Mucosa of descending colon (tissue), 3 donors: ENCODE measurements around the gene MSTN. TPM values are rescaled to one million over a fixed set of nuclear protein-coding genes. Genes with fewer than 3 reads are reported as not detected.

ENCODE experiments used
- ATAC-seq: fragments of 200-7000 bp; cut with Tn5 transposase; one replicate; pipeline ENCODE4 v1.9.1; 2020; ENCODE audit warnings: mild to moderate bottlenecking, moderate library complexity
- DNase-seq, 3 donors: peaks; one replicate each; pipeline ENCODE4 v3.0.0-alpha.2; 2020
- H3K36me3 ChIP-seq: fragments of 200-600 bp; one replicate; pipeline ENCODE4 v1.8.0; 2021; ENCODE audit warnings: low read depth, mild to moderate bottlenecking
- H3K4me1 ChIP-seq: fragments of 200-600 bp; one replicate; pipeline ENCODE4 v1.8.0; 2021; ENCODE audit warnings: low read depth, mild to moderate bottlenecking
- H3K4me3 ChIP-seq: fragments of 200-600 bp; one replicate; pipeline ENCODE4 v1.8.0; 2021; ENCODE audit warnings: mild to moderate bottlenecking
- H3K9me3 ChIP-seq: fragments of 200-600 bp; one replicate; pipeline ENCODE4 v1.8.0; 2021; ENCODE audit warnings: mild to moderate bottlenecking
- intact Hi-C, 2 donors: fragments of 100-400 bp; cut with DNase I in 1 of 2; cut with micrococcal nuclease in 1 of 2; formaldehyde crosslinking; loops; one replicate each; pipeline versions ENCODE4 v1.11.0 to v1.11.1; 2022; cut with DNase I, micrococcal nuclease
- long read RNA-seq, 2 donors: library from polyadenylated mRNA; unstranded; transcript quantifications; one replicate each; pipeline ENCODE4 v2.0.0, GENCODE V29; 2019 to 2021
- total RNA-seq, 3 donors: library from RNA; stranded (reverse); fragmentation: NEBNext Ultra II Directional in 2 of 3; extraction: Animal tissue kit (Norgen Biotek cat#: 25700) in 2 of 3; gene quantifications; one replicate each; pipeline versions ENCODE4 v1.2.1 to v1.2.4, GENCODE V29; 2021 to 2023
- TF ChIP-seq, protein P1 (sequence below): fragments of 200-600 bp; IDR thresholded peaks from one replicate; pipeline ENCODE4 v1.8.0; 2022; ENCODE audit warnings: antibody characterized with exemption, mild to moderate bottlenecking
- donor health status: DM: no; HTN: no; CAD: no; lungs with moderate emphysema.
- donor health status: DM: no; HTN: no; CAD: no.
- donor health status: DM: no; HTN: yes; CAD: no.

The MSTN gene
- under 1 TPM in 2 of 3 donors, not detected in 1; 0.26 to 0.35 TPM for total RNA-seq
- long read RNA-seq, donor 1 = 0 reads
- long read RNA-seq, donor 2 = 0 reads

GRCh38 chr2:190062601-190063000 is at the start of gene MSTN:
MSTN (minus strand) TSS chr2:190062729; CDS start chr2:190062596, 133 bp downstream.
- no peak for ATAC-seq

DNA sequence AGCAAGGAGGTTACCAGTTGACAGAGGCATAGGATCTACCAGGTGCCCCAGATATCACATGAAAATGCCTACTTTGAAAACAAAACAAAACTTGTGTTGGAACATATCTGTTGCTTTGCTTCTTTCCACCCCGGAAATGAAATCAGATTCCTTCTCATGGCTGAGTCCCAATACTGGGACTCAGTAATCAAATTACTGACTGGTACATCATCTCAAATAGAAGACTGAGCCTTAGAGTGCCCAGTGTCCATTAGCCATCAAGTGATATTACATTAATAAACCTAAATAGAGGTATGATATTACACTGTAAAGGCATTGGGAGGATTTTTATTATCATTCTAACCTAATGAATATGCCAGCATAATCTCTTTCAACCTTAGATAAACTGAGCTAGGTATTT is 48.6 kb upstream of the MSTN start:
- intact Hi-C loops = no loop called here
- TF ChIP-seq, protein P1, sequence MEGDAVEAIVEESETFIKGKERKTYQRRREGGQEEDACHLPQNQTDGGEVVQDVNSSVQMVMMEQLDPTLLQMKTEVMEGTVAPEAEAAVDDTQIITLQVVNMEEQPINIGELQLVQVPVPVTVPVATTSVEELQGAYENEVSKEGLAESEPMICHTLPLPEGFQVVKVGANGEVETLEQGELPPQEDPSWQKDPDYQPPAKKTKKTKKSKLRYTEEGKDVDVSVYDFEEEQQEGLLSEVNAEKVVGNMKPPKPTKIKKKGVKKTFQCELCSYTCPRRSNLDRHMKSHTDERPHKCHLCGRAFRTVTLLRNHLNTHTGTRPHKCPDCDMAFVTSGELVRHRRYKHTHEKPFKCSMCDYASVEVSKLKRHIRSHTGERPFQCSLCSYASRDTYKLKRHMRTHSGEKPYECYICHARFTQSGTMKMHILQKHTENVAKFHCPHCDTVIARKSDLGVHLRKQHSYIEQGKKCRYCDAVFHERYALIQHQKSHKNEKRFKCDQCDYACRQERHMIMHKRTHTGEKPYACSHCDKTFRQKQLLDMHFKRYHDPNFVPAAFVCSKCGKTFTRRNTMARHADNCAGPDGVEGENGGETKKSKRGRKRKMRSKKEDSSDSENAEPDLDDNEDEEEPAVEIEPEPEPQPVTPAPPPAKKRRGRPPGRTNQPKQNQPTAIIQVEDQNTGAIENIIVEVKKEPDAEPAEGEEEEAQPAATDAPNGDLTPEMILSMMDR = no peak
- H3K9me3 ChIP-seq = no peaks in the 10 kb centered on the region
- H3K4me3 ChIP-seq = no peak overlapping the region
- ATAC-seq (no peak), DNase-seq (no peak)
- H3K36me3 ChIP-seq = no peaks in the 10 kb centered on the region
- no peaks in the 10 kb centered on the region for H3K4me1 ChIP-seq

More at GRCh38 chr2:190062601-190063000, at the start of gene MSTN:
- Histone ChIP-seq H3K4me1 (no peaks in the 10 kb centered on the region), H3K9me3 (no peaks in the 10 kb centered on the region), H3K36me3 (no peaks in the 10 kb centered on the region), H3K4me3 (no peak within 1 kb of the TSS)
- intact Hi-C loops = no loop called here
- TF ChIP-seq, protein P1 = no peak
- no peak for DNase-seq

DNA sequence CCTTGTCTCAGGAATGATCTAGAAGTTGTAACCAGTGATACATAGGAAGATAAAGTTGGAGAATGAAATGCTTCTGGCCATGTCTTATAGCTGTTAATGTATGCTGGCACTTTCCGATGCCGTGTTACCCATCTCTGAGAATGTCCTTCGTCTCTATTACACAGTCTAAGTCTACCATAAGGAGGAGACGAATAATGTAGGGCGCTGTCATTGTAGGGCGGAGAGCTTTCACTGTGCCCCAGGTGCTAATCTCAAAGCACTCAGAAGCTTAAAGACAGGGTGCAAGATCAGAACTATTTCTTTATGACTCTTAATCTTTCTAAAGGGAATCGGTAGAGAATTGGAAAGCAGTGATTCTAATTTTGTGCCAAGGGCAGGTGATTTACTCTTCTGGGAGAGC is 48.2 kb upstream of the MSTN start:
- DNase-seq (no peak), ATAC-seq (no peak)
- Histone ChIP-seq H3K4me3 (no peak overlapping the region), H3K36me3 (no peaks in the 10 kb centered on the region), H3K9me3 (no peaks in the 10 kb centered on the region), H3K4me1 (no peaks in the 10 kb centered on the region)
- TF ChIP-seq, protein P1 = no peak
- intact Hi-C loops = no loop called here

- intact Hi-C loops = no loop called here
- Histone ChIP-seq H3K36me3 (no peaks in the 10 kb centered on the region), H3K4me1 (no peaks in the 10 kb centered on the region), H3K9me3 (no peaks in the 10 kb centered on the region), H3K4me3 (no peak overlapping the region)
- TF ChIP-seq, protein P1 = no peak
- no peak for DNase-seq
- ATAC-seq = no peak
Observed at GRCh38 chr2:190110131-190110530, 47.6 kb upstream of the MSTN start.

DNA sequence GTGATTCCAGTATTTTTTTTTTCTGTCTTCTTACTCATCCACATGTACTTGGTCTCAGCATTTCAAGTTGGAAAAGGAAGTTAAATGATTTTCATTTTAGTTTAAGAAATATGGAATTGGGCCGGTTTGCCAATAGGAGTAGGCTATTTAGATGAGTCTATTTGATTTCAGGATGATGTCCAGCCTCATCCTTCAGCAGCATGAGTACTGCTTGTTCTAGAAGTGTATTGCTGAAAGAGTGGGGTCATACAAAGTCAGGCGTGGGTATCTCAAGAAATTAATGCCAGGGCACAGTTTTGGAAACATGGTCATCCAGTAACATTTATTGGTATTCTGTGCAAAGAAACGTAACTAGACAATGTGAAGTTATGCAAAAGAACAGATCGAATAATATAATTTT is 44.9 kb upstream of the MSTN start:
- Histone ChIP-seq H3K9me3 (no peaks in the 10 kb centered on the region), H3K4me3 (no peak overlapping the region), H3K36me3 (no peaks in the 10 kb centered on the region), H3K4me1 (no peaks in the 10 kb centered on the region)
- TF ChIP-seq, protein P1 = no peak
- intact Hi-C loops = no loop called here
- no peak for ATAC-seq
- no peak for DNase-seq

DNA sequence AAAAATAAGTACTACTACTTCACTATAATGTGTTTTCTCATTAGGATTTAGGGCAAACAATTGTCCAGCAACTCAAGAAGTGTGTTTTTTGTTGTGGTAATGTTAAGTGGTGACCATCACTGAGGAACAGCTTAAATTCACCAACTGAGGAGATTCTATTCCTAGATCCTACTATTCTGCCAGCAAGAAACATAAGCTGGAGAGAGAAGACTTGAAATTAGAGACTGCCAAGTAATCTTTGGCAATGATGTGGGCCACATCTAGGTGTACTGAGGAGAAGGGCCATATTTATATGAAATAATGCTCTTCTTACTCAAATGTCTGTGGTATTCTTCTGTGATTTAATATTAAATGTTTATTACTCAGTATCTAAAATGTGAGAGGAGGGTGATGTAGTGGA is 44.3 kb upstream of the MSTN start:
- Histone ChIP-seq H3K4me3 (no peak overlapping the region), H3K36me3 (no peaks in the 10 kb centered on the region), H3K9me3 (no peaks in the 10 kb centered on the region), H3K4me1 (no peaks in the 10 kb centered on the region)
- no peak for ATAC-seq
- intact Hi-C loops = no loop called here
- TF ChIP-seq, protein P1 = no peak
- DNase-seq = no peak
